A549 (cell line): ENCODE measurements around the gene OR52L1.

ENCODE experiments used
- BHLHE40 ChIP-seq: IDR thresholded peaks from 2 replicates; pipeline ENCODE4 v1.6.1; 2012; ENCODE audit warnings: low read depth, low read length, inconsistent platforms
- CBX8 ChIP-seq: fragments of 200-600 bp; sonication (generic); IDR thresholded peaks from 2 replicates; pipeline ENCODE4 v1.6.1; 2016
- CEBPB ChIP-seq, 2 experiments: fragments of >200 bp in 1 of 2; sonication (Bioruptor Twin) in 1 of 2; formaldehyde crosslinking in 1 of 2; IDR thresholded peaks; 2 replicates each; pipeline ENCODE4 v1.6.1; 2012 to 2016
- CTCF ChIP-seq: fragments of >200 bp; sonication (Bioruptor Twin); formaldehyde crosslinking; IDR thresholded peaks from 3 replicates; pipeline ENCODE4 v1.5.1; 2016
- EP300 ChIP-seq, 2 experiments: fragments of >200 bp; sonication (Bioruptor Twin); formaldehyde crosslinking; IDR thresholded peaks; 2 replicates in 1 of 2; 3 replicates in 1 of 2; pipeline ENCODE4 v1.6.1; 2016 to 2017
- ESRRA ChIP-seq: fragments of 150-350 bp; IDR thresholded peaks from 2 replicates; pipeline ENCODE4 v1.6.1; 2014; ENCODE audit warnings: mild to moderate bottlenecking, low read length, borderline replicate concordance
- HOXB13 ChIP-seq: fragments of 250-450 bp; sonication (Bioruptor Pico); IDR thresholded peaks from 2 replicates; pipeline ENCODE4 v1.5.0; 2020; ENCODE audit warnings: low read depth, mild to moderate bottlenecking, moderate library complexity
- JUN ChIP-seq, 2 experiments: fragments of >200 bp; sonication (Bioruptor Twin); formaldehyde crosslinking; IDR thresholded peaks; 2 replicates in 1 of 2; 3 replicates in 1 of 2; pipeline ENCODE4 v1.6.1; 2016 to 2017
- KDM1A ChIP-seq: fragments of 200-600 bp; sonication (generic); IDR thresholded peaks from 2 replicates; pipeline ENCODE4 v1.6.1; 2016; ENCODE audit warnings: low read depth, mild to moderate bottlenecking
- PBX3 ChIP-seq: IDR thresholded peaks from 2 replicates; pipeline ENCODE4 v1.6.1; 2012
- POLR2A ChIP-seq: IDR thresholded peaks from 2 replicates; pipeline ENCODE4 v1.6.1; 2012; ENCODE audit warnings: mild to moderate bottlenecking, low read length
- USF2 ChIP-seq: fragments of 450-650 bp; IDR thresholded peaks from 2 replicates; pipeline ENCODE4 v1.6.1; 2014; ENCODE audit warnings: antibody characterized with exemption
- TF ChIP-seq, protein P1 (sequence below): fragments of 200-600 bp; sonication (generic); IDR thresholded peaks from 2 replicates; pipeline ENCODE4 v1.6.1; 2016; ENCODE audit warnings: antibody characterized with exemption, mild to moderate bottlenecking, moderate library complexity
- TF ChIP-seq, protein P2 (sequence below): IDR thresholded peaks from 2 replicates; pipeline ENCODE4 v1.6.1; 2012

DNA sequence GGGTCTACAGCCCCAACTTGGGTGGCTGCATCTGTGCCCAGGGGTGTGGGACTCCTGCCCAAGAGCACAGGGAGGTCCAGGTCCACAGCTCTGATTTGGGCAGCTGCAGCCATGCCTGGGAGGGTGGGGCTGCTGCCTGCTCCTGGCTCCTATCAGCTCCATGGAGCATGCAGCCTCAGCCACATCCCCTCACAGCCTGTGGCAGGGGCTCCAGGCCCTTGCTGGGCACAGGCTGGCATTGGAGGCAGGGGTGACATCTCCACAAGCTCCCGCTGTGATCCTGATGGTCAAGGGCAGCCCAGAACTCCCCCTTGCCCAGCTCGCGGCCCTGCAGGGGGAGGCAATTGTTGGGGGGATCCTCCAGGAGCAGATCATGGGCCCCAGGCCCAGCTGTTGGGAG is 26.3 kb upstream of the OR52L1 start:
- no peak for TF ChIP-seq POLR2A
- TF ChIP-seq BHLHE40, result no peak
- no peak for TF ChIP-seq CTCF
- TF ChIP-seq USF2, result no peak
- TF ChIP-seq JUN (IDR thresholded peaks at IDR 0.05), result no peak
- TF ChIP-seq CBX8, result no peak
- TF ChIP-seq EP300 (IDR thresholded peaks at IDR 0.05), result no peak
- TF ChIP-seq PBX3, result no peak
- no peak for TF ChIP-seq CEBPB (IDR thresholded peaks at IDR 0.05)
- TF ChIP-seq, protein P1, sequence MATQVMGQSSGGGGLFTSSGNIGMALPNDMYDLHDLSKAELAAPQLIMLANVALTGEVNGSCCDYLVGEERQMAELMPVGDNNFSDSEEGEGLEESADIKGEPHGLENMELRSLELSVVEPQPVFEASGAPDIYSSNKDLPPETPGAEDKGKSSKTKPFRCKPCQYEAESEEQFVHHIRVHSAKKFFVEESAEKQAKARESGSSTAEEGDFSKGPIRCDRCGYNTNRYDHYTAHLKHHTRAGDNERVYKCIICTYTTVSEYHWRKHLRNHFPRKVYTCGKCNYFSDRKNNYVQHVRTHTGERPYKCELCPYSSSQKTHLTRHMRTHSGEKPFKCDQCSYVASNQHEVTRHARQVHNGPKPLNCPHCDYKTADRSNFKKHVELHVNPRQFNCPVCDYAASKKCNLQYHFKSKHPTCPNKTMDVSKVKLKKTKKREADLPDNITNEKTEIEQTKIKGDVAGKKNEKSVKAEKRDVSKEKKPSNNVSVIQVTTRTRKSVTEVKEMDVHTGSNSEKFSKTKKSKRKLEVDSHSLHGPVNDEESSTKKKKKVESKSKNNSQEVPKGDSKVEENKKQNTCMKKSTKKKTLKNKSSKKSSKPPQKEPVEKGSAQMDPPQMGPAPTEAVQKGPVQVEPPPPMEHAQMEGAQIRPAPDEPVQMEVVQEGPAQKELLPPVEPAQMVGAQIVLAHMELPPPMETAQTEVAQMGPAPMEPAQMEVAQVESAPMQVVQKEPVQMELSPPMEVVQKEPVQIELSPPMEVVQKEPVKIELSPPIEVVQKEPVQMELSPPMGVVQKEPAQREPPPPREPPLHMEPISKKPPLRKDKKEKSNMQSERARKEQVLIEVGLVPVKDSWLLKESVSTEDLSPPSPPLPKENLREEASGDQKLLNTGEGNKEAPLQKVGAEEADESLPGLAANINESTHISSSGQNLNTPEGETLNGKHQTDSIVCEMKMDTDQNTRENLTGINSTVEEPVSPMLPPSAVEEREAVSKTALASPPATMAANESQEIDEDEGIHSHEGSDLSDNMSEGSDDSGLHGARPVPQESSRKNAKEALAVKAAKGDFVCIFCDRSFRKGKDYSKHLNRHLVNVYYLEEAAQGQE, result no peak
- no peak for TF ChIP-seq HOXB13 (CRISPR knock-in tag)
- no peak for TF ChIP-seq KDM1A
- no peak for TF ChIP-seq ESRRA
- TF ChIP-seq, protein P2, sequence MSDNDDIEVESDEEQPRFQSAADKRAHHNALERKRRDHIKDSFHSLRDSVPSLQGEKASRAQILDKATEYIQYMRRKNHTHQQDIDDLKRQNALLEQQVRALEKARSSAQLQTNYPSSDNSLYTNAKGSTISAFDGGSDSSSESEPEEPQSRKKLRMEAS, result no peak
